Spleen (tissue), 11 donors: Measurements from ENCODE around the gene ZNF687. TPM values are rescaled to one million over a fixed set of nuclear protein-coding genes. Genes with fewer than 3 reads are reported as not detected.

Experiments used
- DNase-seq: peaks from one replicate; pipeline ENCODE4 v3.0.0-alpha.2; 2020
- H3K27ac ChIP-seq, 8 donors: fragments of 200-600 bp; sonication (generic) in 7 of 8; 1 replicate in 4 of 8; 2 replicates in 4 of 8; pipeline versions ENCODE4 v1.5.0 to v1.8.0; 2016 to 2021; ENCODE audit warnings: inconsistent platforms in 4 of 8, mild to moderate bottlenecking in 4 of 8, moderate library complexity in 1 of 8
- H3K27me3 ChIP-seq, 7 donors: fragments of 200-600 bp; sonication (generic) in 6 of 7; replicated peaks in 1 of 7; 1 replicate in 4 of 7; 2 replicates in 3 of 7; pipeline versions ENCODE4 v1.5.0 to v1.8.0; 2016 to 2021; ENCODE audit warnings: inconsistent platforms in 3 of 7, mild to moderate bottlenecking in 1 of 7
- H3K36me3 ChIP-seq, 6 donors: fragments of 200-600 bp; sonication (generic) in 5 of 6; 1 replicate in 4 of 6; 2 replicates in 2 of 6; pipeline versions ENCODE4 v1.5.0 to v1.8.0; 2016 to 2021; ENCODE audit warnings: inconsistent platforms in 2 of 6
- H3K4me1 ChIP-seq, 6 donors: fragments of 200-600 bp; sonication (generic) in 5 of 6; 1 replicate in 3 of 6; 2 replicates in 3 of 6; pipeline versions ENCODE4 v1.5.0 to v1.8.0; 2016 to 2021; ENCODE audit warnings: inconsistent platforms in 3 of 6
- H3K4me3 ChIP-seq, 8 donors: fragments of 200-600 bp; sonication (generic) in 7 of 8; 1 replicate in 4 of 8; 2 replicates in 4 of 8; pipeline versions ENCODE4 v1.5.0 to v1.8.0; 2016 to 2021; ENCODE audit warnings: inconsistent platforms in 4 of 8, mild to moderate bottlenecking in 4 of 8, moderate library complexity in 2 of 8
- H3K9me3 ChIP-seq, 8 donors: fragments of 200-600 bp; sonication (generic) in 7 of 8; 1 replicate in 4 of 8; 2 replicates in 4 of 8; pipeline versions ENCODE4 v1.5.0 to v1.8.0; 2016 to 2021; ENCODE audit warnings: inconsistent platforms in 4 of 8
- CTCF ChIP-seq, 11 experiments: fragments of 200-600 bp in 7 of 11; fragments of 450-650 bp in 4 of 11; sonication (generic) in 4 of 11; IDR thresholded peaks in 8 of 11; conservative IDR thresholded peaks in 3 of 11; 1 replicate in 7 of 11; 2 replicates in 4 of 11; pipeline versions ENCODE4 v1.4.0 to v1.8.0; 2016 to 2021; ENCODE audit warnings: antibody characterized with exemption in 11 of 11, inconsistent platforms in 4 of 11, mild to moderate bottlenecking in 1 of 11
- POLR2A ChIP-seq, 3 donors: fragments of 450-650 bp; IDR thresholded peaks; one replicate each; pipeline ENCODE4 v1.5.1; 2017; ENCODE audit warnings: antibody characterized with exemption in 3 of 3, mild to moderate bottlenecking in 1 of 3
- POLR2AphosphoS5 ChIP-seq, 3 donors: sonication (generic); formaldehyde crosslinking; IDR thresholded peaks; one replicate each; pipeline ENCODE4 v1.5.1; 2017; ENCODE audit warnings: antibody characterized with exemption in 3 of 3
- WGBS, 5 donors: extraction: QIAGEN DNeasy Blood & Tissue Kit in 3 of 5; methylation state at CpG; one replicate each; pipeline versions ENCODE4 v1.1.5 to v1.1.7; 2013 to 2018; 5-methylcytosine and 5-hydroxymethylcytosine counted together
- intact Hi-C: fragments of 100-400 bp; cut with DNase I; formaldehyde crosslinking; loops from one replicate; pipeline ENCODE4 v1.15.0; 2023; ENCODE audit warnings: low total_unique reads
- polyA plus RNA-seq, 3 donors: library from polyadenylated mRNA; stranded (reverse); fragments of 200-250 nt; gene quantifications; one replicate each; pipeline ENCODE4 v1.2.1, GENCODE V29; 2013
- total RNA-seq, 7 donors: library from RNA; depleted of rRNA in 3 of 7; stranded (reverse); fragments of >200 nt in 3 of 7; fragmentation: NEBNext Ultra II Directional in 4 of 7; extraction: Animal tissue kit (Norgen Biotek cat#: 25700) in 4 of 7; gene quantifications; one replicate each; pipeline versions ENCODE4 v1.1.0 to v1.2.1, GENCODE V29; 2016 to 2021
- donor health status: healthy with polysubstance abuse.
- donor health status: DM: no; HTN: no; CAD: no; lungs with moderate emphysema.
- donor health status: DM: no; HTN: no; CAD: no.
- donor health status: Bipolar disorder and iron deficiency.
- donor health status: healthy.
- donor health status: DM: no; HTN: no; CAD: no.
- donor health status: DM: yes; HTN: yes; CAD: no.

The ZNF687 gene
- total and polyA plus RNA-seq, 10 donors: 9.1 to 46.6 (median 30.4) TPM

GRCh38 chr1:151314137-151314875 lies 32.2 kb downstream of the ZNF687 start:
- intact Hi-C loops: no loop called here
- H3K4me3 ChIP-seq: no peak overlapping the region
- no peaks in the 10 kb centered on the region for H3K27me3 ChIP-seq
- WGBS, 5 donors: 62 to 88% (median 73%) methylated on average over 3 of the region's 3 CpGs
- peaks cover 0 to 100% (median 78%) of the 10 kb centered on the region in 6 donors for H3K36me3 ChIP-seq
- H3K27ac ChIP-seq: peak overlapping the region in 4 of 8 donors; percentile 18 to 61 (median 30)
- TF ChIP-seq POLR2AphosphoS5 (IDR thresholded peaks at IDR 0.05) (peak in 2 of 3 donors; percentile 29 to 64), POLR2A (IDR thresholded peaks at IDR 0.05) (no peak), CTCF (IDR thresholded peaks at IDR 0.05 in 8 of 11, conservative IDR thresholded peaks at IDR 0.05 in 3 of 11) (no peak)
- H3K4me1 ChIP-seq: peaks cover 4 to 65% (median 37%) of the 10 kb centered on the region in 6 donors
- H3K9me3 ChIP-seq: no peaks in the 10 kb centered on the region
- DNase-seq: no peak

GRCh38 chr1:151315565-151316235 lies 33.6 kb downstream of the ZNF687 start:
- no peak for DNase-seq
- TF ChIP-seq POLR2AphosphoS5 (IDR thresholded peaks at IDR 0.05) (no peak), CTCF (IDR thresholded peaks at IDR 0.05 in 8 of 11, conservative IDR thresholded peaks at IDR 0.05 in 3 of 11) (no peak), POLR2A (IDR thresholded peaks at IDR 0.05) (no peak)
- WGBS, 5 donors: 87 to 92% (median 90%) methylated on average over 16 to 17 of the region's 17 CpGs

GRCh38 chr1:151318975-151319374 lies 36.9 kb downstream of the ZNF687 start:
- Histone ChIP-seq H3K27ac (no peak overlapping the region), H3K36me3 (peaks cover 0 to 100% (median 82%) of the 10 kb centered on the region in 6 donors), H3K9me3 (no peaks in the 10 kb centered on the region), H3K4me3 (no peak overlapping the region), H3K27me3 (no peaks in the 10 kb centered on the region), H3K4me1 (peaks cover 2 to 63% (median 23%) of the 10 kb centered on the region in 6 donors)
- no peak for DNase-seq
- intact Hi-C loops: no loop called here
- WGBS, 5 donors: 72 to 91% (median 83%) methylated on average over 3 of the region's 3 CpGs
- no peak for TF ChIP-seq POLR2AphosphoS5 (IDR thresholded peaks at IDR 0.05)
- TF ChIP-seq CTCF (IDR thresholded peaks at IDR 0.05 in 8 of 11, conservative IDR thresholded peaks at IDR 0.05 in 3 of 11): no peak
- no peak for TF ChIP-seq POLR2A (IDR thresholded peaks at IDR 0.05)

More at GRCh38 chr1:151315565-151316235, 33.6 kb downstream of the ZNF687 start:
- no peaks in the 10 kb centered on the region for H3K9me3 ChIP-seq
- H3K4me3 ChIP-seq: no peak overlapping the region
- no peaks in the 10 kb centered on the region for H3K27me3 ChIP-seq
- H3K36me3 ChIP-seq: peaks cover 0 to 100% (median 81%) of the 10 kb centered on the region in 6 donors
- peaks cover 4 to 64% (median 32%) of the 10 kb centered on the region in 6 donors for H3K4me1 ChIP-seq
- no peak overlapping the region for H3K27ac ChIP-seq
- intact Hi-C loops: no loop called here

- H3K36me3 ChIP-seq: peaks cover 0 to 65% (median 54%) of the 10 kb centered on the region in 6 donors
- no peak overlapping the region for H3K27ac ChIP-seq
- no peaks in the 10 kb centered on the region for H3K27me3 ChIP-seq
- H3K9me3 ChIP-seq: no peaks in the 10 kb centered on the region
- intact Hi-C loops: no loop called here
- 95 to 100% (median 98%) methylated on average over 4 of the region's 4 CpGs for WGBS, 5 donors
- no peak for DNase-seq
- no peak overlapping the region for H3K4me3 ChIP-seq
- peaks cover 20 to 86% (median 52%) of the 10 kb centered on the region in 6 donors for H3K4me1 ChIP-seq
- TF ChIP-seq CTCF (IDR thresholded peaks at IDR 0.05 in 8 of 11, conservative IDR thresholded peaks at IDR 0.05 in 3 of 11) (no peak), POLR2A (IDR thresholded peaks at IDR 0.05) (no peak), POLR2AphosphoS5 (IDR thresholded peaks at IDR 0.05) (no peak)
These were observed 42.4 kb downstream of the ZNF687 start for GRCh38 chr1:151324390-151324930.
